Lower leg skin (tissue), 4 donors: ENCODE measurements around the gene SLC7A5. TPM values are rescaled to one million over a fixed set of nuclear protein-coding genes. Genes with fewer than 3 reads are reported as not detected.
"Not testable (repeated sequence)": the region's sequence is repeated elsewhere in the genome, so short reads cannot be mapped to it uniquely, and the experiment has no call there.

Experiments used
- DNase-seq, 2 donors: peaks; one replicate each; pipeline ENCODE4 v3.0.0-alpha.2; 2019; ENCODE audit warnings: low spot score in 2 of 2
- H3K4me3 ChIP-seq: fragments of 200-600 bp; sonication (generic); 2 replicates; pipeline ENCODE4 v1.5.1; 2017; ENCODE audit warnings: mild to moderate bottlenecking, low read depth; ENCODE audit not compliant: poor library complexity, severe bottlenecking
- CTCF ChIP-seq, 3 donors: fragments of 450-650 bp; IDR thresholded peaks; one replicate each; pipeline ENCODE4 v1.5.1; 2016; ENCODE audit warnings: antibody characterized with exemption in 3 of 3, mild to moderate bottlenecking in 3 of 3, moderate library complexity in 2 of 3
- POLR2A ChIP-seq, 2 donors: fragments of 450-650 bp; IDR thresholded peaks; one replicate each; pipeline ENCODE4 v1.6.1; 2016 to 2017; ENCODE audit warnings: antibody characterized with exemption in 2 of 2, mild to moderate bottlenecking in 1 of 2, moderate library complexity in 1 of 2
- WGBS, 2 donors: methylation state at CpG; one replicate each; pipeline ENCODE4 v1.1.5; 2018; 5-methylcytosine and 5-hydroxymethylcytosine counted together
- intact Hi-C: fragments of 100-400 bp; cut with DNase I; formaldehyde crosslinking; loops from one replicate; pipeline ENCODE4 v1.15.0; 2023; ENCODE audit warnings: low total_unique reads
- total RNA-seq, 4 donors: library from RNA; depleted of rRNA; stranded (reverse); fragments of >200 nt; gene quantifications; one replicate each; pipeline ENCODE4 v1.1.0, GENCODE V29; 2016

Gene SLC7A5
- total RNA-seq, 4 donors from 2014 or later, result 8.0 to 39.0 (median 19.4) TPM

- 91 to 92% methylated on average over 7 of the region's 7 CpGs for WGBS, 2 donors
- intact Hi-C loops, result no loop called here
- TF ChIP-seq CTCF (IDR thresholded peaks at IDR 0.05), result no peak
- DNase-seq, result no peak
- no peak overlapping the region for H3K4me3 ChIP-seq
These were observed 77.1 kb downstream of the SLC7A5 start for GRCh38 chr16:87792205-87792565.

GRCh38 chr16:87791295-87792204 lies 77.8 kb downstream of the SLC7A5 start:
- no peak for DNase-seq
- 79 to 81% methylated on average over 31 of the region's 32 CpGs for WGBS, 2 donors
- no peak overlapping the region for H3K4me3 ChIP-seq
- TF ChIP-seq CTCF (IDR thresholded peaks at IDR 0.05) (no peak), POLR2A (IDR thresholded peaks at IDR 0.05) (no peak)
- intact Hi-C loops, result no loop called here

GRCh38 chr16:87790292-87791100 lies 78.8 kb downstream of the SLC7A5 start:
- WGBS, 2 donors, result 38 to 45% methylated on average over 17 of the region's 17 CpGs
- intact Hi-C loops, result no loop called here
- H3K4me3 ChIP-seq, result no peak overlapping the region
- peak in 1 of 2 donors; percentile 45 for DNase-seq
- TF ChIP-seq POLR2A (IDR thresholded peaks at IDR 0.05), result no peak
- TF ChIP-seq CTCF (IDR thresholded peaks at IDR 0.05), result no peak

- peak in 1 of 2 donors; percentile 62 for DNase-seq
- intact Hi-C loops, result no loop called here
These were observed 79.6 kb downstream of the SLC7A5 start for GRCh38 chr16:87789437-87790291.

GRCh38 chr16:87788730-87789436 lies 80.4 kb downstream of the SLC7A5 start:
- H3K4me3 ChIP-seq, DNase-seq, intact Hi-C loops: not testable (repeated sequence)
- whole genome bisulfite sequencing, 2 donors, result 89% methylated on average over 10 of the region's 10 CpGs

More at GRCh38 chr16:87789437-87790291, 79.6 kb downstream of the SLC7A5 start:
- WGBS, 2 donors, result 38 to 55% methylated on average over 13 to 20 of the region's 20 CpGs
- H3K4me3 ChIP-seq, result no peak overlapping the region
- TF ChIP-seq CTCF (IDR thresholded peaks at IDR 0.05) (no peak), POLR2A (IDR thresholded peaks at IDR 0.05) (no peak)

GRCh38 chr16:87787451-87788091 lies 81.7 kb downstream of the SLC7A5 start:
- WGBS, 2 donors, result 88 to 89% methylated on average over 2 of the region's 2 CpGs
- DNase-seq, H3K4me3 ChIP-seq, intact Hi-C loops: not testable (repeated sequence)
